Coronary artery (tissue), 2 donors: ENCODE data around the gene FYTTD1.
A peak's percentile ranks its signal among the peaks of the same experiment; 100 is the strongest.

ENCODE experiments used
- DNase-seq: peaks from one replicate; pipeline ENCODE4 v3.0.0-alpha.2; 2017; ENCODE audit warnings: low spot score
- H3K27ac ChIP-seq, 2 donors: fragments of 200-600 bp; sonication (generic); one replicate each; pipeline ENCODE4 v1.5.1; 2016 to 2019
- H3K4me3 ChIP-seq: fragments of 200-600 bp; sonication (generic); 2 replicates; pipeline ENCODE4 v1.5.1; 2016; ENCODE audit warnings: mild to moderate bottlenecking, moderate library complexity
- CTCF ChIP-seq: fragments of 200-600 bp; sonication (generic); IDR thresholded peaks from one replicate; pipeline ENCODE4 v1.5.1; 2019; ENCODE audit warnings: antibody characterized with exemption

FYTTD1 gene

GRCh38 chr3:197750858-197751737 lies 1.4 kb downstream of the FYTTD1 start:
- TF ChIP-seq CTCF: no peak
- H3K4me3 ChIP-seq: peak overlapping the region; percentile 97
- peak overlapping the region; percentile 92 to 99 for H3K27ac ChIP-seq
- peak; percentile 76 for DNase-seq

GRCh38 chr3:197752107-197752506 lies 2.4 kb downstream of the FYTTD1 start:
- Histone ChIP-seq H3K4me3 (no peak overlapping the region), H3K27ac (peak overlapping the region; percentile 92 to 99)
- TF ChIP-seq CTCF: no peak

GRCh38 chr3:197753263-197753662 lies 3.6 kb downstream of the FYTTD1 start:
- DNase-seq: no peak
- Histone ChIP-seq H3K4me3 (no peak overlapping the region), H3K27ac (no peak overlapping the region)
- no peak for TF ChIP-seq CTCF

More at GRCh38 chr3:197752107-197752506, 2.4 kb downstream of the FYTTD1 start:
- DNase-seq: no peak

GRCh38 chr3:197756704-197757103 lies 7.0 kb downstream of the FYTTD1 start:
- no peak overlapping the region for H3K4me3 ChIP-seq
- no peak overlapping the region for H3K27ac ChIP-seq

GRCh38 chr3:197758512-197758911 lies 8.8 kb downstream of the FYTTD1 start:
- no peak overlapping the region for H3K27ac ChIP-seq
- TF ChIP-seq CTCF: no peak
- DNase-seq: no peak
- no peak overlapping the region for H3K4me3 ChIP-seq

More at GRCh38 chr3:197756704-197757103, 7.0 kb downstream of the FYTTD1 start:
- no peak for DNase-seq
- no peak for TF ChIP-seq CTCF

- TF ChIP-seq CTCF: no peak
- H3K27ac ChIP-seq: no peak overlapping the region
- DNase-seq: no peak
- H3K4me3 ChIP-seq: no peak overlapping the region
Observed at GRCh38 chr3:197761784-197762183, 12.1 kb downstream of the FYTTD1 start.

- no peak for DNase-seq
- H3K27ac ChIP-seq: no peak overlapping the region
- H3K4me3 ChIP-seq: no peak overlapping the region
- no peak for TF ChIP-seq CTCF
Observed at GRCh38 chr3:197775317-197775716, 25.6 kb downstream of the FYTTD1 start.
